Liver (tissue), 9 donors: ENCODE data around the gene PTPRN2. TPM values are rescaled to one million over a fixed set of nuclear protein-coding genes. Genes with fewer than 3 reads are reported as not detected.

Experiments used
- DNase-seq: peaks from one replicate; pipeline ENCODE4 v3.0.0-alpha.2; 2017; ENCODE audit warnings: low spot score
- H3K27ac ChIP-seq, 2 donors: one replicate each; pipeline ENCODE4 v1.7.0; 2013; ENCODE audit warnings: inconsistent platforms in 2 of 2, low read length in 2 of 2, control low read depth in 1 of 2, low read depth in 1 of 2, mild to moderate bottlenecking in 1 of 2
- H3K27me3 ChIP-seq, 4 donors: one replicate each; pipeline versions ENCODE4 v1.6.1 to v1.7.0; 2013; ENCODE audit warnings: low read length in 3 of 4, inconsistent platforms in 1 of 4, mild to moderate bottlenecking in 1 of 4, moderate library complexity in 1 of 4; ENCODE audit not compliant: control insufficient read depth in 4 of 4, insufficient read depth in 4 of 4
- H3K36me3 ChIP-seq, 4 donors: one replicate each; pipeline versions ENCODE4 v1.6.1 to v1.7.0; 2013; ENCODE audit warnings: low read length in 3 of 4, mild to moderate bottlenecking in 3 of 4, low read depth in 1 of 4, moderate library complexity in 1 of 4; ENCODE audit not compliant: control insufficient read depth in 4 of 4, insufficient read depth in 3 of 4
- H3K4me1 ChIP-seq, 4 donors: one replicate each; pipeline versions ENCODE4 v1.6.1 to v1.7.0; 2013; ENCODE audit warnings: low read length in 3 of 4, mild to moderate bottlenecking in 3 of 4, moderate library complexity in 1 of 4; ENCODE audit not compliant: control insufficient read depth in 4 of 4, insufficient read depth in 4 of 4
- H3K4me3 ChIP-seq, 3 donors: one replicate each; pipeline versions ENCODE4 v1.6.1 to v1.7.0; 2013; ENCODE audit warnings: low read length in 3 of 3, control low read depth in 1 of 3, low read depth in 1 of 3, mild to moderate bottlenecking in 1 of 3
- H3K9ac ChIP-seq, 2 donors: one replicate each; pipeline ENCODE4 v1.7.0; 2013; ENCODE audit warnings: low read length in 2 of 2, mild to moderate bottlenecking in 2 of 2, moderate library complexity in 2 of 2, control low read depth in 1 of 2, low read depth in 1 of 2
- H3K9me3 ChIP-seq, 4 donors: one replicate each; pipeline versions ENCODE4 v1.6.1 to v1.7.0; 2013; ENCODE audit warnings: low read length in 3 of 4; ENCODE audit not compliant: control insufficient read depth in 4 of 4
- FOXA2 ChIP-seq: IDR thresholded peaks from 2 replicates; pipeline ENCODE4 v1.6.1; 2016; ENCODE audit warnings: antibody characterized with exemption
- GABPA ChIP-seq, 2 donors: IDR thresholded peaks in 1 of 2; conservative IDR thresholded peaks in 1 of 2; 2 replicates each; pipeline ENCODE4 v1.6.1; 2016; ENCODE audit warnings: antibody characterized with exemption in 2 of 2, mild to moderate bottlenecking in 1 of 2, moderate library complexity in 1 of 2
- HNF4A ChIP-seq, 2 donors: conservative IDR thresholded peaks; 2 replicates each; pipeline ENCODE4 v1.6.1; 2016; ENCODE audit warnings: antibody characterized with exemption in 2 of 2, mild to moderate bottlenecking in 2 of 2
- HNF4G ChIP-seq: IDR thresholded peaks from 2 replicates; pipeline ENCODE4 v1.6.1; 2016; ENCODE audit warnings: antibody characterized with exemption
- JUND ChIP-seq, 2 donors: IDR thresholded peaks; 2 replicates each; pipeline ENCODE4 v1.6.1; 2016; ENCODE audit warnings: antibody characterized with exemption in 2 of 2
- NR2F2 ChIP-seq: IDR thresholded peaks from 2 replicates; pipeline ENCODE4 v1.6.1; 2016; ENCODE audit warnings: antibody characterized with exemption
- RXRA ChIP-seq, 2 donors: IDR thresholded peaks; 2 replicates each; pipeline ENCODE4 v1.6.1; 2017 to 2018; ENCODE audit warnings: antibody characterized with exemption in 2 of 2, mild to moderate bottlenecking in 1 of 2
- SP1 ChIP-seq: IDR thresholded peaks from 2 replicates; pipeline ENCODE4 v1.6.1; 2018; ENCODE audit warnings: antibody characterized with exemption, mild to moderate bottlenecking
- TAF1 ChIP-seq: conservative IDR thresholded peaks from 2 replicates; pipeline ENCODE4 v1.6.1; 2016; ENCODE audit warnings: antibody characterized with exemption, mild to moderate bottlenecking
- YY1 ChIP-seq: IDR thresholded peaks from 2 replicates; pipeline ENCODE4 v1.6.1; 2016; ENCODE audit warnings: antibody characterized with exemption, mild to moderate bottlenecking
- WGBS: extraction: QIAGEN DNeasy Blood & Tissue Kit; methylation state at CpG from one replicate; pipeline ENCODE4 v1.1.7; 2013; 5-methylcytosine and 5-hydroxymethylcytosine counted together
- polyA plus RNA-seq, 2 donors: library from polyadenylated mRNA; stranded (reverse) in 1 of 2; unstranded in 1 of 2; fragments of 200-250 nt in 1 of 2; fragments of >200 nt in 1 of 2; fragmentation: Nextera tagmentation in 1 of 2; extraction: Ambion mirVana in 1 of 2; gene quantifications; one replicate each; pipeline versions ENCODE4 v1.2.1 to v1.2.3, GENCODE V29; 2013 to 2015
- total RNA-seq, 2 donors: library from RNA; depleted of rRNA; stranded (reverse); fragments of >200 nt; gene quantifications; one replicate each; pipeline ENCODE4 v1.2.3, GENCODE V29; 2014
- TF ChIP-seq, protein P1 (sequence below): IDR thresholded peaks from 2 replicates; pipeline ENCODE4 v1.6.1; 2016; ENCODE audit warnings: antibody characterized with exemption
- TF ChIP-seq, protein P2 (sequence below): IDR thresholded peaks from 2 replicates; pipeline ENCODE4 v1.6.1; 2016; ENCODE audit warnings: antibody characterized with exemption
- TF ChIP-seq, protein P3 (sequence below): IDR thresholded peaks from 2 replicates; pipeline ENCODE4 v1.6.1; 2016; ENCODE audit warnings: antibody characterized with exemption, mild to moderate bottlenecking
- TF ChIP-seq, protein P4 (sequence below): fragments of 150-350 bp; IDR thresholded peaks from 2 replicates; pipeline ENCODE4 v1.5.1; 2017; ENCODE audit warnings: improper control_type of control experiment, low read depth, low read length; ENCODE audit not compliant: missing input control
- TF ChIP-seq, protein P5 (sequence below): IDR thresholded peaks from 2 replicates; pipeline ENCODE4 v1.6.1; 2016; ENCODE audit warnings: antibody characterized with exemption
- donor health status: healthy.
- donor health status: healthy.
- donor health status: healthy.
- donor health status: healthy.
- donor health status: healthy.

PTPRN2 gene
- total and polyA plus RNA-seq, 4 donors = 0.75 to 1.9 (median 1.1) TPM

DNA sequence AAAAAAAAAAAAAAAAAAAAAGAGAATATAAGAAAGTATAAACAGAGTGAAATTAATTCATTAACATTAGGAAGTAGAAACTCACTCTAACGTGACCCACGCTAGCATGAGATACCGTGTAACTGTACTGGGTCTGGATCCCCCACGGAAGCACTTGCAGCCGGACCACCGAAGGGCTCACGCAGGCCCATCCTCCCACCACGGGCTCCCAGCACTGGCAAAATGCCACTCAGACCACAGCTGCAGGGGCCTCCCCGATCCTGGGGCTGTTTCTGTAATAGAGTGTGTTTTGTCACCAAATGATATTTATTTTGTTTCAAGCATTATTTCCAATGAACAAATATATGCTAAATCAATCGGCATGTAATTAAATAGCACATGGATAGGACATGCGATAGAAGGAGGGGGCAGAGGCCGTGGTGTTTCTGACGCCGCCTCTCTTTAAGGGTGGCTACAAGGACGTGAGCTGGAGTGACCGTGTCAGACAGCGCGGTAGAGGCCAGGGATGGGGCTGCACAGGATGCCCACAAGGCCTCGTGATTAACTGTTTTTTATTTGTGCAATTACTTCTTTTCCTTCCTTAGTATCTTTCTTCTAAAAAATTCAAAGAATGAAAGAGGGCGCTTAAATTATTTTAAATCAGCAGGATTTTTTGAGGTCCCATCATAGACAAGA, 568.5 kb downstream of the PTPRN2 start:
- TF ChIP-seq, protein P1, sequence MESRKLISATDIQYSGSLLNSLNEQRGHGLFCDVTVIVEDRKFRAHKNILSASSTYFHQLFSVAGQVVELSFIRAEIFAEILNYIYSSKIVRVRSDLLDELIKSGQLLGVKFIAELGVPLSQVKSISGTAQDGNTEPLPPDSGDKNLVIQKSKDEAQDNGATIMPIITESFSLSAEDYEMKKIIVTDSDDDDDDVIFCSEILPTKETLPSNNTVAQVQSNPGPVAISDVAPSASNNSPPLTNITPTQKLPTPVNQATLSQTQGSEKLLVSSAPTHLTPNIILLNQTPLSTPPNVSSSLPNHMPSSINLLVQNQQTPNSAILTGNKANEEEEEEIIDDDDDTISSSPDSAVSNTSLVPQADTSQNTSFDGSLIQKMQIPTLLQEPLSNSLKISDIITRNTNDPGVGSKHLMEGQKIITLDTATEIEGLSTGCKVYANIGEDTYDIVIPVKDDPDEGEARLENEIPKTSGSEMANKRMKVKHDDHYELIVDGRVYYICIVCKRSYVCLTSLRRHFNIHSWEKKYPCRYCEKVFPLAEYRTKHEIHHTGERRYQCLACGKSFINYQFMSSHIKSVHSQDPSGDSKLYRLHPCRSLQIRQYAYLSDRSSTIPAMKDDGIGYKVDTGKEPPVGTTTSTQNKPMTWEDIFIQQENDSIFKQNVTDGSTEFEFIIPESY = no peak
- TF ChIP-seq SP1 (no peak), GABPA (IDR thresholded peaks at IDR 0.05 in 1 of 2, conservative IDR thresholded peaks at IDR 0.05 in 1 of 2) (no peak), YY1 (no peak), NR2F2 (no peak), HNF4G (no peak), RXRA (IDR thresholded peaks at IDR 0.05) (no peak), JUND (IDR thresholded peaks at IDR 0.05) (no peak), HNF4A (conservative IDR thresholded peaks at IDR 0.05) (no peak)
- TF ChIP-seq, protein P2, sequence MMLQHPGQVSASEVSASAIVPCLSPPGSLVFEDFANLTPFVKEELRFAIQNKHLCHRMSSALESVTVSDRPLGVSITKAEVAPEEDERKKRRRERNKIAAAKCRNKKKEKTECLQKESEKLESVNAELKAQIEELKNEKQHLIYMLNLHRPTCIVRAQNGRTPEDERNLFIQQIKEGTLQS = no peak
- TF ChIP-seq, protein P3, sequence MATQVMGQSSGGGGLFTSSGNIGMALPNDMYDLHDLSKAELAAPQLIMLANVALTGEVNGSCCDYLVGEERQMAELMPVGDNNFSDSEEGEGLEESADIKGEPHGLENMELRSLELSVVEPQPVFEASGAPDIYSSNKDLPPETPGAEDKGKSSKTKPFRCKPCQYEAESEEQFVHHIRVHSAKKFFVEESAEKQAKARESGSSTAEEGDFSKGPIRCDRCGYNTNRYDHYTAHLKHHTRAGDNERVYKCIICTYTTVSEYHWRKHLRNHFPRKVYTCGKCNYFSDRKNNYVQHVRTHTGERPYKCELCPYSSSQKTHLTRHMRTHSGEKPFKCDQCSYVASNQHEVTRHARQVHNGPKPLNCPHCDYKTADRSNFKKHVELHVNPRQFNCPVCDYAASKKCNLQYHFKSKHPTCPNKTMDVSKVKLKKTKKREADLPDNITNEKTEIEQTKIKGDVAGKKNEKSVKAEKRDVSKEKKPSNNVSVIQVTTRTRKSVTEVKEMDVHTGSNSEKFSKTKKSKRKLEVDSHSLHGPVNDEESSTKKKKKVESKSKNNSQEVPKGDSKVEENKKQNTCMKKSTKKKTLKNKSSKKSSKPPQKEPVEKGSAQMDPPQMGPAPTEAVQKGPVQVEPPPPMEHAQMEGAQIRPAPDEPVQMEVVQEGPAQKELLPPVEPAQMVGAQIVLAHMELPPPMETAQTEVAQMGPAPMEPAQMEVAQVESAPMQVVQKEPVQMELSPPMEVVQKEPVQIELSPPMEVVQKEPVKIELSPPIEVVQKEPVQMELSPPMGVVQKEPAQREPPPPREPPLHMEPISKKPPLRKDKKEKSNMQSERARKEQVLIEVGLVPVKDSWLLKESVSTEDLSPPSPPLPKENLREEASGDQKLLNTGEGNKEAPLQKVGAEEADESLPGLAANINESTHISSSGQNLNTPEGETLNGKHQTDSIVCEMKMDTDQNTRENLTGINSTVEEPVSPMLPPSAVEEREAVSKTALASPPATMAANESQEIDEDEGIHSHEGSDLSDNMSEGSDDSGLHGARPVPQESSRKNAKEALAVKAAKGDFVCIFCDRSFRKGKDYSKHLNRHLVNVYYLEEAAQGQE = no peak
- H3K9ac ChIP-seq = no peak overlapping the region
- H3K27ac ChIP-seq = no peak overlapping the region
- peaks cover 0 to 4% (median 0%) of the 10 kb centered on the region in 4 donors for H3K4me1 ChIP-seq
- no peak overlapping the region for H3K4me3 ChIP-seq
- no peak for DNase-seq
- 87% methylated on average over 20 of the region's 20 CpGs for WGBS
- no peaks in the 10 kb centered on the region for H3K27me3 ChIP-seq
- no peaks in the 10 kb centered on the region for H3K36me3 ChIP-seq
- no peaks in the 10 kb centered on the region for H3K9me3 ChIP-seq

DNA sequence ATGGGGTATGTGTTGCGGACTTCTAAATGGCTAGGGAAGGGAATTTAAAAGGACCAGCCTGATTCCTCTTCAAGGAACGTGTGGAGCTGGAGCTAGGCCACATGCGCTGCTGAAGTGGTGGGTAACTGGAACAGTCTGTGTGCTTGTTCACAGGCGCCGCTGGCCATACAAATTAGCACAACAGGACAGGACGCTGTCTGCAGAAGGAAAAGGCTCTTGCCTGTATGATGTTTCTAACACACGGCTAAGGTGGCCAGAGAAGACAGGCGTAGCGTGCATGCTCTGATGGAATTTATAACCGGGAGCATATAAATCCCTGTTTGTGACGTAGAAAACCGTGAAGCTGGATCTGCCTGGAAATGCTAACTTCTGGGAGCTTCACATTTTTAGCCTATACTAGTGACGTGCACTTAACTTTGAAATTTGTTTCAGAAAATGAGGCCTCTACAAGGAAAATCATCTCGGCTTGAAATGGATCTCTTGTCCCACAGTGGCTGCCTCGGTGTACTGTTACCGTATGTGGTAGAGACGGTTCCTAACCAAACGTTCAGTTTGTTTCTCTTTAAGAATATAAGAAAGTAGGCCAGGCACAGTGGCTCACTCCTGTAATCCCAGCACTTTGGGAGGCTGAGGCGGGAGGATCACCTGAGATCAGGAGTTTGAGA, 569.4 kb downstream of the PTPRN2 start:
- WGBS = 92% methylated on average over 19 of the region's 19 CpGs
- peaks cover 0 to 4% (median 0%) of the 10 kb centered on the region in 4 donors for H3K4me1 ChIP-seq

More for the DNA sequence above, 569.4 kb downstream of the PTPRN2 start:
- DNase-seq = no peak
- Histone ChIP-seq H3K4me3 (no peak overlapping the region), H3K9me3 (no peaks in the 10 kb centered on the region), H3K9ac (no peak overlapping the region), H3K27ac (no peak overlapping the region), H3K36me3 (no peaks in the 10 kb centered on the region), H3K27me3 (no peaks in the 10 kb centered on the region)
- TF ChIP-seq HNF4A (conservative IDR thresholded peaks at IDR 0.05) = no peak
- TF ChIP-seq, protein P4, sequence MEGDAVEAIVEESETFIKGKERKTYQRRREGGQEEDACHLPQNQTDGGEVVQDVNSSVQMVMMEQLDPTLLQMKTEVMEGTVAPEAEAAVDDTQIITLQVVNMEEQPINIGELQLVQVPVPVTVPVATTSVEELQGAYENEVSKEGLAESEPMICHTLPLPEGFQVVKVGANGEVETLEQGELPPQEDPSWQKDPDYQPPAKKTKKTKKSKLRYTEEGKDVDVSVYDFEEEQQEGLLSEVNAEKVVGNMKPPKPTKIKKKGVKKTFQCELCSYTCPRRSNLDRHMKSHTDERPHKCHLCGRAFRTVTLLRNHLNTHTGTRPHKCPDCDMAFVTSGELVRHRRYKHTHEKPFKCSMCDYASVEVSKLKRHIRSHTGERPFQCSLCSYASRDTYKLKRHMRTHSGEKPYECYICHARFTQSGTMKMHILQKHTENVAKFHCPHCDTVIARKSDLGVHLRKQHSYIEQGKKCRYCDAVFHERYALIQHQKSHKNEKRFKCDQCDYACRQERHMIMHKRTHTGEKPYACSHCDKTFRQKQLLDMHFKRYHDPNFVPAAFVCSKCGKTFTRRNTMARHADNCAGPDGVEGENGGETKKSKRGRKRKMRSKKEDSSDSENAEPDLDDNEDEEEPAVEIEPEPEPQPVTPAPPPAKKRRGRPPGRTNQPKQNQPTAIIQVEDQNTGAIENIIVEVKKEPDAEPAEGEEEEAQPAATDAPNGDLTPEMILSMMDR = no peak
- TF ChIP-seq HNF4G = no peak
- no peak for TF ChIP-seq YY1
- no peak for TF ChIP-seq FOXA2
- TF ChIP-seq, protein P2 = no peak
- TF ChIP-seq GABPA (IDR thresholded peaks at IDR 0.05 in 1 of 2, conservative IDR thresholded peaks at IDR 0.05 in 1 of 2) = no peak
- no peak for TF ChIP-seq SP1
- no peak for TF ChIP-seq RXRA (IDR thresholded peaks at IDR 0.05)
- TF ChIP-seq TAF1 = no peak
- TF ChIP-seq, protein P5, sequence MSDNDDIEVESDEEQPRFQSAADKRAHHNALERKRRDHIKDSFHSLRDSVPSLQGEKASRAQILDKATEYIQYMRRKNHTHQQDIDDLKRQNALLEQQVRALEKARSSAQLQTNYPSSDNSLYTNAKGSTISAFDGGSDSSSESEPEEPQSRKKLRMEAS = no peak
